HG03103 (cell line): ENCODE results near the gene KNDC1.
"Not testable (repeated sequence)": the region's sequence is repeated elsewhere in the genome, so short reads cannot be mapped to it uniquely, and the experiment has no call there.

ENCODE experiments used
- ATAC-seq: cut with Tn5 transposase; IDR thresholded peaks from one replicate; pipeline ENCODE4 v1.9.1; 2021; ENCODE audit warnings: low read depth; ENCODE audit not compliant: unreplicated experiment

KNDC1 gene

DNA sequence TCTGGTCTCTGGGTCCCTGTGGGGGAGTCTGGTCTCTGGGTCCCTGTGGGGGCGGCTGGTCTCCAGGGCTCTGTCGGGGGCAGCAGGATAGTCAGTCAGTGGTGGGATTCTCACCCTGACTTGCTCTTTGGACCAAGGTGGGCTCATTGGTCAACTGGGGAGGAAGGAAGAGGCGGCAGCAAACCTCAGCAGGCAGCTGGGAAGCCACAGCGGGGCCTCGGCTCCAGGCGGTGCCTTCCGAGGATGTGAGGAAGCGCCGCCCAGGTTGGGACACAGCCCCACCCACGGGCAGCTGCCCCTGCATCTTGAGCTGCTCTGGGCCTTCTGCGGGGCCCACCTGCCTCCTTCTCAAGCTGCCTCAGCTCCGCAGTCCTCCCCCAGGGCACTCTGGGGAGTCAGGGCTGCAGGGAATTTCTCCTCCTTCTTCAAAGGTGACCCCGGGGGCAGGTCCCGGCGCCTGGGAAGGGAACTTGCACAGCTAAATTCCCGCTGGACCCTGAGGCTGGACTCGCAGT, 20.4 kb upstream of the KNDC1 start:
- no peak for ATAC-seq

DNA sequence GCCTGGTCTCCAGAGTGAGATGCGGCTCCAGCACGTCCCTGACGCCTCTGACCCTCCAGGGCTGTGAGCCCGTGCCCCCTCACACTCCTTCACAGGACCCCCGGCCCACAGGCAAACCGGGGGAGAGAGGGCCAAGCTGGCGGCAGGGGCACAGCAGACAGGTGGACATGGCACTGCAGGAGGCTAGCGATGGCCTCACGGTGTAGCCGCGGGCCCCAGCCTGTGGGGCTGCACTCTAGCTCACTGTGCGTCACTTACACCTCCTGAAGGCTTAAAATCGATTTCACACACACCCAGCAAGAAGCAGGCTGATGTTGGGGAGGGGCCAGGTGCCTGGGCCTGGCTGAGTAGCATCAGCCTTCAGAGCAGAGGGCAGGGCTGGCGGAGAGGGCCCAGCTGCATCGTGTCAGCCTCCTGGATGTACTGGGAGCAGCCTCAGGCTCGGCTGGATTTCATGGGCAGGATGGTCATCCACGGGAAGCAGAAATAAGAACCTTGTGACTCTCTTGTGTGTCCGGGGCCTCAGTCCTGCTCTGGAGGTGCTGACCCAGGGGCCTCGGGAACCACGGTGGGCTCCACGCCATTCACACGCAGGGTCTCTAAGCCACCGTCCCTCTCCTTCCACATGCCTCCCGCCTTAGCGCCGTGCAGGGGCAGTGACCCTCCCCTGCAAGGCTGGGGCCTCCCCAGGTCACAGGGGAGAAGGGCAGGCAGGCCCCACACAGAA, 19.4 kb upstream of the KNDC1 start:
- ATAC-seq: no peak

DNA sequence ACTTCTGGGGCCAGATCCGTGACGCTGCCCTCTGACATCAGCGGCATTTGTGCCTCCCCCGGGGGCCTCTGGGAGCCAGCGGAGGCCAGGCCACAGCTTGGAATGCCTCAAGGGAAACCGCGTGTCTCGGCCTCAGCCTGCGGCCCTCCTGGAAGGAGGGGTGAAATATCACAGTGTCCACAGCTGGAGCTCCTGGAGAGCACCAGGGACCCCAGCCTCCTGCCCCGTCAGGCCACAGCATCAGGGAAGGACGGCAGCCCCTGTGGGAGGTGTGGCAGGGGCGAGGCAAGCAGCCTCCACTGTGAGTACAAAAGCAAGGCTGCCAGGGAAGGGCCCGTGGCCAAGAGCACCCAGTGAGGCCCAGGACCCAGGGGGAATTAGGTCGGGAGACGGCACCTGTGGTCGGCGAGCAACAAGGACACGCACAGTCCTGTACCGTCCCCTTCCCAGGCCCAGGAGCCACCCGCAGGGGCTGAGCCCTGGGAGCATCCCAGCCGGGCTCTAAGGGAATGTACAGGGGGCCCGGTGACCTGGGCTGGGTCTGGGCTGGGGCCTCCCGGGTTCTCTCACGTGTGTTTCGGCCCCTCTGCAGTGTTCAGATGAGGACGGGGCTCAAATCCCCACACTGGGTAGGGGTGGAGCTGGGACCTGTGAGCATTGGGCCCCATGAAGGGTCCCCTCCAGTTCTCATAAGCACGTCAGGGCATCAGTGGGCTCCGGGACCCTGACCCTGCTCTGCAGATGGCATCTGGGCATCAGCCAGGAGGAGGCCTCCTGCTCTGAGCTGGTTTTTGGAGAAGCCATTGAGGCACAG, 18.7 kb upstream of the KNDC1 start:
- no peak for ATAC-seq

DNA sequence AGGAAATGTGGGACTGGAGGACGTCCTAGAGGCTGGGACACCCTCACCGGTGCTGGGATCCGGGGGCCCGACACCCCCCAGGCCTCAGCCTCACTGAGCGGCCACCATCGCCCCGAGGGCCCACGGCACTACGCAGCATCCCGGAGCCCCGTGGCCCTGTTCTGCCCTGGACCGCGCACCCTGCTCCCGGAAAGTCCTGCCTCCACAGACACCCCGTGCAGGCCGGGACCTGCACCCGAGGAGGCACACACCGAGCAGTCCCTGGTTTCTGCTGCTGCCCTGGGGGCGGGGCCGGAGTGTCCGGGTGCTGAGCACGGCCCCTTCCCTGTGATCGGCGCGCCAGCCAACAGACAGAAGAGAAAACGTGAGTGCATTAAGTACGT, 18.1 kb upstream of the KNDC1 start:
- ATAC-seq: no peak

DNA sequence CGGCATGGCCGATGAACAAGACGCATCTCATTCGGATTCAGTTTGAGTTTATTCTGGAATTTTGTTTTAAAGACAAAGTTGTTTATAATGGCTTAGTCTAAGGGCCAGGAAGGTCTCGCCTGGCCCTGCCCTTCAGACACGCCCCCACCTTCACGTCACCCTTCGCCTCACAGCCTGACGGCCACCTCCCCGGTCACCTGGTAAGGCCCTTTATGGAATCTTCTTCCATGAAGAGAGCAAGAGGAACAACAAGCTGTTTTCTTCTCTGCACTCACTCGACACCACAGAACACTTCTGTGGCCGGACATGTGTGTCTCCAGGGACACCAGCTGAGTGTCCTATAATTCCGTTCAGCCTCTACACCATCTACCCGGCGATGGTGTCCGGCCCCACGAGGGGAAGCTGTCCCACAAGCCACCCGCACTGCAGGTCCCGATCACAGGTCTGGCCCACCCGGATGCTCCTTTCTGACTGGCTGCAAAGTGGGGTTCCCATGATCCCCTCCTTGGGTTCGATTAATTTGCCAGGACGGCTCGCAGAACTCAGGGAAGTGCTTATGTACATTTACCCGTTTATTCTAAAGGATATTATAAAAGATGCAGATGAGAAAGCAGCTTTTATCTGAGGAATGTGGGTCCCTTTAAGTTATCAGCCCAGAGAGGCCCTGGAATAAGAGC, 17.4 kb upstream of the KNDC1 start:
- ATAC-seq: no peak

DNA sequence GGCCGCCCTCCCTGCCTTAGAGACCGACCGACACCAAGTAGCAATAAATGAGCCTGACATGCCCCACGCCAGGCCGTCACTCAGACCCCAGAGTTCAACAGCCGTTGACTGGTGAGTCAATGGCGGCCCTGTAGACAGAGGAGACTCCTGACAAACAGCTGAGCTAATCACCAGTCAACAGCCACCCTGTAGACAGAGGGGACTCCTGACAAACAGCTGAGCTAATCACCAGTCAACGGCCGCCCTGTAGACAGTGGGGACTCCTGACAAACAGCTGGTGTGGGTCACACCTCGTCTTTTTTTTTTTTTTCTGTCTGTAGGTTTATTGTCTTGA, 16.9 kb upstream of the KNDC1 start:
- ATAC-seq: no peak

DNA sequence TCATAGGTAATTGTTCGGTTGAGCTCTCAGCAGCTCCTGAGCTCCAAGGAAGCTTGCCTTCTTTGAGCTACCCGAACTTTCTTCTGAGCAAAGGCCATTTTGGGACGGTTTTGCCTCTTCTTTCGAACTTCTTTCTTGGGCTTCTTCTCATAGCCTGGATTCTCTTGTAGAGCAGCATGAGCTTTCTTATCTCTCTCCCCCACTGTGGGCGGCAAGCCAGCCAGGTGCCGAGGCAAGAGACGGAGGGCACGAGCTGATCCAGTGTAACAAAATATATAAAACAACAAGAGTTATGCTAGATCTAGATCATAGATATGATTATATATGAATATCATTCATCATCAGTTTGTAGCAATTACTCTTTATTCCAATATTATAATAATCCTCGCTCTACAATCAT, 16.5 kb upstream of the KNDC1 start:
- no peak for ATAC-seq

DNA sequence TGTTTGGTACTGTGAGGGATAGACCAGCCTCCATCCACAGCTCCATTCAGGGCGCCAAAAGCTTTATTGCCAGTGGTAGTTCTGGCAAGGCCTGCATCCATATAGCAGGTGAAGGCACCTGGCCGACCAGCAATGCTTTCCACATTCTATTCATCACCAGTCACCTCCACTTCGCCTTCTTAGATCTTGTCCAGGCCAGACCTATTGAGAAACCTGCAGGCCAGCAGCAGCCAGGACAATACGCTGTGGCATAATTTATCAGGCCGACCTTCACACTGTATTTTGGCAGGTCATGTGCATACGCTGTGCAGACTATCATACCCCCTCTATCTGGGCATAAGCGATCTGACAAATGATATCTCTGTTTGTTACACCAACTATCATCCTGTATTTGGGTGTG, 15.2 kb upstream of the KNDC1 start:
- ATAC-seq: no peak

DNA sequence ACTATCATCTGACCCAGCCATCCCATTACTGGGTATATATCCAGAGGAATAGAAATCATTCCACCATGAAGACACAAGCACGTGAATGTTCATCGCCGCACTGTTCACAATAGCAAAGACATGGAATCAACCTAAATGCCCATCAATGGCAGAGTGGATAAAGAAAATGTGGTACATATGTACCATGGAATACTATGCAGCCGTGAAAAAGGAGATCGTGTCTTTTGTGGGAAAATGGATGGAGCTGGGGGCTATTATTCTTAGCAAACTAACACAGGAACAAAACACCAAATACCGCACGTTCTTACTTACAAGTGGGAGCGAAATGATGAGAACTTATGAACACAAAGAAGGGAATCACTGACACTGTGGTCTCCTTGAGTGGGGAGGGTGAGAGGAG, 9.8 kb upstream of the KNDC1 start:
- ATAC-seq: no peak

DNA sequence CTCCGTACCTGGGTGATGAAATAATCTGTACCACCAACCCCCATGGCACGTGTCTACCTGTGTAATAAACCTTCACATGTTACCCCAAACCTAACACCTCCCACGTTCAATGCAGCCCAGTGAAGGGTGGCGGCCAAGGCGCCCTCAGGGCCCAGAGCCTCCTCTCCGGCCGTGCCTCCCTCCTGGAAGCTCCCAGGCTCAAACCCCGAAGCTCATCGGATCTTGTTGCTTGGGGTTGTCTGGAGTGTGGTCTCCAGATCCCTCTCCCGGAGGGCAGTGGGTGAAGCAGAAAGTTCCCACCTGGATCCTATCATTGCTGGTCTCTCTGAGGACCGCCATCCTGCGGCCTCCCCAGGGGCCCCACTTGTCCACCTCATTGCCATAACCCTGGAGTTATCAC, 9.4 kb upstream of the KNDC1 start:
- no peak for ATAC-seq

DNA sequence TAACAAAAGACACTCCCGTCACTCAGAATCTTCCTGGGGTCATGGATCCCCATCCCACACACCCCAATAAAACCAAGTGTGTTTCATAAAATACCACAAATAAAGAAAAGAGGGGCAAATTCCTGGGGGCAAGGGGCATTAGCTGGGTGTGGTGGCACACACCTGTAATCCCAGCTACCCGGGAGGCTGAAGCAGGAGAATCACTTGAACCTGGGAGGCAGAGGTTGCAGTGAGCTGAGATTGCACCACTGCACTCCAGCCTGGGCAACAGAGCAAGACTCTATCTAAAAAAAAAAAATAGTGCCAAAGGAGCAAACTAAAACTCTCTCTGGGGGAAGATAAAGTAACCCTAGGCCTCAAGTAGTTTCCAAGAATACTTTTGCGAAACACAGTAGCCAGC, 8.9 kb upstream of the KNDC1 start:
- not testable (repeated sequence) for ATAC-seq

DNA sequence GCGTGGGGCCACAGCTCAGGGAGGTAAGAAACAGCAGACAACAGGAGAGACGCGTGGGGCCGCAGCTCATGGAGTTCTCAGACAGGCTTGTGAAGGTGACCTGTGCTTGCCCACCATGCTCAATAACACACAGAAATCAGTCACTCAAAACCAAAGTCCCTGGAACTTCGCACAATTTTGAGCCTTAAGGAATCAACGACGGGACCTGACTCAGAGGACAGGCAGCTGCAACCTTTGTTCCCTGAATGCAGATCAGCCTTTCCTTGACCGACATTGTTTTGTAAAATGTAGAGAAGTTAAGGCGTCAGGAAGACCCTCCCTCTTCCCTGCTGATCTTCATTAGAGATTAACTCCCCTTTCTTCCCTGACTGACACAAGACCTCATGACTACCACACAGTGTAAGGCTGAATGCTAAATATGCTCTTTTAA, 8.5 kb upstream of the KNDC1 start:
- no peak for ATAC-seq

DNA sequence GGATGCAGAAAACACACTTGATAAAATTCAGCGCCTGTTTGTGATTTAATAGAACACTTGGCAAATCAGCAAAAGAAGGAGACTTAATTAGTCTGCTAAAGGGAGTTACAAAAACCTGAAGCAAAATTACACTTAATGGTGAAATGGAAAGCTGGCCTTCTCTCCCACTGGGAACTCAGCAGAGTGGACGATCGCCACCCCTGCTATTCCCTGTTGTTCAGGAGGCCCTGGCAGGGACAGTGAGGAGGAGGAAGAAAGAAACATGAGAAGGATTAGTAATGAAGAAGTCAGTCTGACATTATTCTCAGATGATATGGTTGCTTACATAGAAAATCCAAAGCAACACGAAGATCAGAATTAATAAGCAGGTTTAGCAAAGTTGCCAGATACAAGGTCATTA, 5.6 kb upstream of the KNDC1 start:
- no peak for ATAC-seq

DNA sequence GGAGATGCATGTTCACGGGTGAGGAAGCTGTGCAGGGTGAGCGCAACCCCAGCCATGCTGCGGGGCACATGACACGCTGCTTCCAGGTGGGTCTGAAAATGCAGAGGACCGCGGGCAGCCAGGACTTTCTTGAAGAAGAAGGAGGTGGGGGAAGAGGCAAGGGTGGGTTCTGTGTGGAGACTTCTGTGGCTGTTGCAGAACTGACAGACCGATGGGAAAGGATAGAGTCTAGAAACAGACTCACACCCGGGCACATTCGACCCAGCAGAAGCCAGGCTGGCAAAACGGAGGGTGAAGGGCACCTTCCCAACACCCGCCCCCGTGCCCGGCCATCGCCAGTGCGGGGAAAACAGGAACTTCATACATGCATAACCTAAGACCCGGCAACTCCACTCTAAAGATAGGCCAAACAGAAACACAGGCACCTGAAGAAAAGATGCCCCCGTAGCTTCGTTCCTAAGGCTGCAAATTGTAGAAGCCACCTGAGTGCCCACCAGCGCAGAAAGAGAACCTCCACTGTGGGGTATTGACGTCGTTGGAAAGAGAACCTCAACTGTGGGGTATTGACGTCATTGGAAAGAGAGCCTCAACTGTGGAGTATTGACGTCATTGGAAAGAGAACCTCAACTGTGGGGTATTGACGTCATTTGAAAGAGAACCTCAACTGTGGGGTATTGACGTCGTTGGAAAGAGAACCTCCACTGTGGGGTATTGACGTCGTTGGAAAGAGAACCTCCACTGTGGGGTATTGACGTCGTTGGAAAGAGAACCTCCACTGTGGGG, 4.8 kb upstream of the KNDC1 start:
- ATAC-seq: no peak

DNA sequence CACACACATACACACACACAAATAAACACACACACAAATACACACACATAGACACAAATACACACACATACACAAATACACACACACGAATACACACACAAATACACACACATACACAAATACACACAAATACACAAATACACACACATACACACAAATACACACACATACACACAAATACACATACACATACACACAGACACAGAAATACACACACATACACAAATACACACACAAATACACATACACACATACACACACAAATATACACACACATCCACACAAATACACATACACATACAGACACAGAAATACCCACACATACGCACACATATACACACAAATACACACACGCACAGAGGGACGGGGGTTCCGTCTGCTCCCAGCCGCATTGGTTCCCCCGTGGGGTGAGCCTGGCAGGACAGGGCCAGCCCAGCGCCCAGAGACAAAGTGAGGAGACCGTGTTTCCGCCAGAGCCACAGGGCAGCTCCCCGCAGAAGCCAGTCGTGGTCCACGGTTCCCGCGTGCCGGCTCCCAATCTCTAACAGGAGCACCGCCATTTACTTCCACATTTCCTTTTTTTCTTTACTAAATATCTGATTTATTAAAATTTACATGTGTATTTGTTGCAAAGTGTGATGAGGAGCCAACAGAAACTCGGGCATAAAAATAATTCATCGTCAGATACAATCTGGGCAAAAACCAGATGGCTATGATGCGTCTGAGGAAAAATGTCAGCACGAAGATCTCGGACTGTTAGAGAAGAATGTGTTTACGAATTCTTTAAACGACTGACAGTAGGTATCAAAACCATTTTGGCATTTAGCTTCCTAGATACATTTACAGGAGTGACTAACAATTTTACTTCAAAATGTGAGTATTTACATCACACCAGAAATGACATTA, 3.1 kb upstream of the KNDC1 start:
- ATAC-seq: no peak

DNA sequence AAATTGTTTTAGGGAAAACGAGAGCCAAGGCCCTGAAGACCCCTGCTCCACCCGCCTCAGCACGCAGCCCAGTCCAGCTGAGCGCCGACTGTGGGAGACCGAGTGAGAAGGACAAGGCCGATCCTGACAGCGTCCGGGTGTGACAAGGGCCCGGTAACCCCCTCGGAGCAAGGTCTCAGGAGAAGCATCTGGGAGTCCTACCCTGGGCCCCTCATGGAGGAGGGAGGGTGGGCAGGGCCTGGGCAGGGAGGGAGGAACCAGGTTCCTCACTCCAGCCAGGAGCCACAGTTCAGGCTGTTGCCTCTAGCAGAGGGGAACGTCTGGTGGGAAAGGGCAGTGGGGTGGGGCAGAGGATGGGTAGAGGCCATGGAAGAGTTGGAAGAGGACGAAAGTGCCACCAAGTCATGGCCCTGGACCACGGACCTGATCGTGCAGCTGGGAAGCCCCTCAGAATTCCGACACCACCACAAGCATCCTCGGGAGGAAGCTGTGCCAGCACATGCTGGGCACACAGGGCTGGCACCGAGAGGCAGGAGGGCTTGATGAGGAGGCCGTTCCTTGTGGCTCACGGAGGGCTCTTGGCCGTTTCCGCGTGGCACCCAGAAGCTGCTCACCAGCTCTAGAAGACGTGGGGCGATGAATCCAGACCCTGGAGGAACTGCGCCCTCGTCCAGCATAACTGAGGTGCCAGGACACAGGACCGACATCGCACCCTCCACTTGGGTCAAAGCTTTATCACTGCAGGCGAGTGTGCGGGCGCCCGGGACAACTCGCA, 2.2 kb upstream of the KNDC1 start:
- ATAC-seq: no peak

DNA sequence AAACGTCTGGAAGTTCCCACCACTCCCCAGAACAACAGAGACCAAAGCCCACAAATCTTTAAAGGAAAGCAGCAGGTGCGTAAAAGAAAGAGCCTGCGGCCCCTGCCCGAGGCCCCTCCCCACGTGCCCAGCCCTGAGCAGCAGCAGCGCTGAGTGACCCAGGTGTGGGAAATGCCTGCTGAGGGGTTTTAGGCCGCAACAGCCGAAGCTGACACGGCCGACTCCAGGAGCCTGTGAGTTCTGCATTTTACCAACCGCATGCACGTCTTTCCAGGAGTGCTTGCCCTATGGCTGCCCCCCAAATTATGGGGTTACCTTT, 1.6 kb upstream of the KNDC1 start:
- no peak for ATAC-seq

DNA sequence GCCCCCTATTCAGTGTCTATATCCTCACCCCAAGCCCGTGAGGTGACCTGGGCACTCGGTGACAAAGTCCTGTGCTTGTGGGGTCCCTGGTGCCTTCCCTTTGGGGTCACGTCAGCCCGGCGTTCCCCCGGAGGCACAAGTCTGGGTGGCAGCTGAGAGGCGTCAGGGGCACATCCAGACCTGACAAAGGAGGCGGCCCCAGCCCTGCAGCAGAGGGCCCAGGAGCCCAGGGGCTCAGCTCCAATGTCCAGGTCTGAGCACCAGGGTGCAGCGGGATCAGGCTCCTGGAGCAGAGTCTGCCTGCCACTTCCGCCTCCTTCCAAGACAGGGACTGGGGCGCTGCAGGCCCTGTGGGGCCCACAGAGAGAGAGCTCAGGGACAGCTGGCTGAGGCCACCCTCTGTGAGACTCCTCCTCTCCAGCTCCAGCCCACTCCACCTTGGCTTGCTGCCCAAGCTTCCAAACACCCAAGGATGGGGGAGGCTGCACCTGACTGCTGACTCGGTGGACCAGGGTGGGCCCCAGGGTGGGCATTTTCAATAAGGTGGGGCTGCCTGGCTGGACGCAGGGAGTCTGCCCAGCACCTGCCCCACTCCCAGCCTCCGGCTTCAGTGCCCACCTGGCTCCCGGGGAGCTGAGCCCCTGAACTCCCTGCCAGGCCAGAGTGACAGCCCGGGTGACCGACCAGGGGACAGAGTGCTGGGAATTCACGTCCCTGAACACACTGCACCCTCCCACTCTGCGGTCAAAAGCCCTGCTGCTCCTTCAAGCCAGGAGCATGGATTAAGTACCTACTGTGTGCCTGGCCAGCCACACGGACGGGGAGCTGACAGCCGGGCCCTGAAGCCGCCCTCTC, 1.0 kb upstream of the KNDC1 start:
- ATAC-seq: no peak
